HG02938 (cell line): ENCODE measurements around the gene SPATA22.
"Not testable (repeated sequence)": the region's sequence is repeated elsewhere in the genome, so short reads cannot be mapped to it uniquely, and the experiment has no call there.

ENCODE experiments used
- ATAC-seq: cut with Tn5 transposase; IDR thresholded peaks from one replicate; pipeline ENCODE4 v1.9.1; 2021; ENCODE audit warnings: mild to moderate bottlenecking, moderate library complexity; ENCODE audit not compliant: unreplicated experiment

Gene SPATA22, protein sequence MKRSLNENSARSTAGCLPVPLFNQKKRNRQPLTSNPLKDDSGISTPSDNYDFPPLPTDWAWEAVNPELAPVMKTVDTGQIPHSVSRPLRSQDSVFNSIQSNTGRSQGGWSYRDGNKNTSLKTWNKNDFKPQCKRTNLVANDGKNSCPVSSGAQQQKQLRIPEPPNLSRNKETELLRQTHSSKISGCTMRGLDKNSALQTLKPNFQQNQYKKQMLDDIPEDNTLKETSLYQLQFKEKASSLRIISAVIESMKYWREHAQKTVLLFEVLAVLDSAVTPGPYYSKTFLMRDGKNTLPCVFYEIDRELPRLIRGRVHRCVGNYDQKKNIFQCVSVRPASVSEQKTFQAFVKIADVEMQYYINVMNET

DNA sequence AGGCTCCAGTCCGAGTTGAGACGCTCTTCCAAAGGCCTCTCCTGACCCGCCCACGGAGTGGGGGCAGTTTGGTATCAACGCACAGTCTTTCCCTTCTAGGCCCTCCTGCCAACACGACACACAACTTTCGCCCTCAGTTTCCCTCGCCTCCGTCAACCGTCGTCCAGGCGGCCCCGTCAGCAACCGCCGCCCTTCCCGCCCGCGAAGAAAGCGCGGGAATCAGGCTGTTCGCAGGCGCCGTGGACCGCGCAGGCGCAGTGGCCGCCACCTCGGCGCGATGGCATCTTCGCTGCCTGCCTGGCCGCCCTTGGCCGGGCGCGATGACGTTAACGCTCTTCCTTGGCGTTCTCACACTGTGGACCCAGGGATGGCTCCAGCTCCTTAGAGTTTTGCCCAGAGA lies at the start of gene SPATA22:
Gene SPATA22 (minus strand): TSS at position 221 of the 400 bp plus-strand sequence. CDS start 2,494 bp downstream, outside the sequence.
- no peak for ATAC-seq

DNA sequence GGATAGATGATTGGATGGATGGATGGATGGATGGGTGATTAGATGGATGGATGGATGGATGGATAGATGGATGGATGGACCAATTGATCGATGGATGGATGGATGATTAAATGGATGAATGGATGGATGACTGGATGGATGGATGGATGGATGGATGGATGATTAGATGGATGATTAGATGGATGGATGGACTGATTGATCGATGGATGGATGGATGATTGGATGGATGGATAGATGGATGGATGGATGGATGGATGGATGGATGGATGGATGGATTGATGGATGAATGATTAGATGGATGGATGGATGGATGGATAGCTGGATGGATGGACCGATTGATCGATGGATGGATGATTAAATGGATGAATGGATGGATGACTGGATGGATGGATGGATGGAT lies 47.9 kb upstream of the SPATA22 start:
- not testable (repeated sequence) for ATAC-seq

DNA sequence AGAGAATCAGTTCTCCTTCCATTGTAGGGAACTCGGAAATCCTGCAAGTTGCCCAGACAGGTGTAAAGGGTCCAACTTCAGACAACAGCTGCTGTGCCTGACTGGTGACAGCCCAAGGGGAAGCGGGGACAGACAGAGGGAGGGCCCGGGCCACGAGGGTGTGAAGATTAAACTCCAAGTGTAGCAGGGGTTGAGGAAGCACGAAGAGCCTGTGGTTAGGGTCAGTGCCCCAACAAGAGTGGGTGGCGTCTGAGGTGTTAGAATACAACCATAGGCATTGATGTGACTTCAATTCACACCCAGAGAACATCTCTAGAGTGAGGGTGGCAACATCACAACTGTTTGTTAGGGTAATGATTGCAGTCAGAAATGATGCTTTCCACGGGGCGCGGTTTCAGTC lies 43.3 kb upstream of the SPATA22 start:
- no peak for ATAC-seq

DNA sequence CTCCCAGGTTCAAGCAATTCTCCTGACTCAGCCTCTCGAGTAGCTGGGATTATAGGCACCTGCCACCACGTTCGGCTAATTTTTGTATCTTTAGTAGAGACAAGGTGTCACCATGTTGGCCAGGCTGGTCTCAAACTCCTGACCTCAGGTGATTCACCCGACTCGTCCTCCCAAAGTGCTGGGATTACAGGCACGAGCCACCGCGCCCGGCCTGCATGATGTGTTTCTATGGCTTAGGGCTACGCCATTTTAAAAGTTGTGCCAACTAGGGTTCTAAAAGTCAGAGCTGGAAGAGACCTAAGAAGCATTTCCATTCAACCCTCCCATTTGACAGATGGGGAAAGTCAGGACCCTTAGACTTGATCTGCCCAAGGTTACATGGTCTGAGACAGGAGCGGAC lies 42.5 kb upstream of the SPATA22 start:
- not testable (repeated sequence) for ATAC-seq

DNA sequence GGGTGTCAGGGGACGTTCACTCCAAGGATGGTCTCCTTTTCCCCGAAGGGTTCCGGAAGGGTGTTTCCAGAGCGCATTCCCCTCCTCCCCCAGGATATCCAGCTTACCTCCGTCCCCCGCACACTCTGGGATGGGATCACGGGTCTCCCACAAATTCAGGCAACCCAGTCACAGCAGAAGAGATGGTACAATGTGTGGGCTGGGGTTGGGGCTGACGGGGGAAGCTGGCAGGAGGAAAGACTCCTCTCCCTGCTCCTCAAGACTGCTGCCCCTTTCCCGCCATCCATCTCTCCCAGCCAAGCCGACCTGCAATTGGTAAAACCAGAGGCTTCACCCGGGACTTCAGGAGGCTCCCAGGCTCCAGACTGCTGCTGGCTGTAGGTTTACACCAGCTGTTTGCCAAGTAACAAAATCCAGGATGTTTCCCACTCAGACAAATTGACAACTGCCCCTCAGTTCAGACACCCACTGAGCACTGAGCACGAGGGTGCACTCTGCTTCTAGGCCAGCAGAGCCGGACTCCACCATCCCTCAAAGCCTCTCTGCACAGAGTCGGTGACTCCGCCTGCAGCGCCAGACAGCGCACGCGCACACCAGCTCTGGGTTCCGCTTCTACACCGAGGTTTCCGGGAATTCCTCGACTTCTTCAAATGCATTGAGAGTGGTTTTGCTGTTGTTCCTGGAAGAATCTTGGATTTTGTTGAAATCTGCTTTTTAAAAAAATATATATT lies 41.9 kb upstream of the SPATA22 start:
- ATAC-seq, result no peak

DNA sequence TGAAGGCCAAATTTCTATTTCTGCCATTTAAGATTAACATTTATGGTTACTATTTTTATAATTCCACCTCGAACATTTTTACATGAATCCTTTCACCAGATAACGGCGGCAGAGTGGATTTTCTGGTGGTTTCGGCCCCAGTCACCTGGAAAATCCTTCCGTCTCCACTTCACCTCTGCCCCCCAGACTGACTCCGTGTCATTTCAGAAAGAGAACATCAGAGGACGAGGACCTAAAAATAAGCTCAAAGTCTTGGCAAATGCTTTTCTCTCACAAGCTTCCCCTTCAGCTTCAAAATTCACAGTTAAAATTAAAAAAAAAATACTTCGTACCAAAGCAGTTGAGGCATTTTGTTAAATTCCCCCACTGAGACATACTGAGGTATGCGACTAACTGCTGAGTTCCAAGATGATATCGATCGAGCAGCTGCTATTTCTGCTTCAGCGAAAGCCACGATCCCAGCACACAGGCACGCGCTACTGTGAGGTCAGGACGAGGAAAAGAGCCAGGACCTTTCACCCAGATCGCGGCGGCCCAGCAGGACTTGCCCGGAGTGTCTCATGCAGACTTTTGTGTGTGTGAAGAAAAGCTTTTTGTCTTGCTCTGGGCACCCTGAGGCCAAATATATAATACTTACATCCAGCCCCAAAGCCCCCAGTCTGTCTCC lies 41.0 kb upstream of the SPATA22 start:
- no peak for ATAC-seq

DNA sequence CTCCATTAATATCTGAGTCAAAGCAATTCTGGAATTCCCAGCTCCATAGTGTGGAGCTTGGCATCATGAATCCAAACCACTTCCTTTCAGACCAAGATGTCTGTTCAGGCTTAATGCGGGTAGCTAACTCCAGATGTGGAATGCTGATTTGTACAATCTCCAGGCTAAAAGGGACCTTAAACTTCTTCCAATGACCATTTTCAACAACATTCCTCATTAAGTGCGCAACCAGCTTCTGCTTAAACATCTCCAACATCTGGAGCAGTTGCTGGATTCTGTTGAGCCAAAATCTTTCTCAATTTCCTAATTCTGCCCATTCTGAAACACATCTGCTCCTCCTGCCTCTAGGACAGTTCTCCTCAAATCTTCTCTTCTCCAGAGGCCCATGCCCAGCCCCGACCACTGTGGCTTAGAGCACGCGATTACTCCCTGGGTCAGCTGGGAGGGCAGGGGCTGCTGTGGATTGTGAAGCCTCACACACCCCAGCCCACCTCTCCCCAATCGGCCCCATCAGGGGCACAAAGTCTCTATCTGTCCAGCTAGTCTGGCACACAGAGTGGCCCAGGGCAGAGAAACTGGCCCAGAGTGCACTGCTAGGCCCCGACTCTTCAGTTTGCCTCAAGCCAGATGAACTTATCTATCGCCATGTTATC lies 40.4 kb upstream of the SPATA22 start:
- ATAC-seq, result no peak

DNA sequence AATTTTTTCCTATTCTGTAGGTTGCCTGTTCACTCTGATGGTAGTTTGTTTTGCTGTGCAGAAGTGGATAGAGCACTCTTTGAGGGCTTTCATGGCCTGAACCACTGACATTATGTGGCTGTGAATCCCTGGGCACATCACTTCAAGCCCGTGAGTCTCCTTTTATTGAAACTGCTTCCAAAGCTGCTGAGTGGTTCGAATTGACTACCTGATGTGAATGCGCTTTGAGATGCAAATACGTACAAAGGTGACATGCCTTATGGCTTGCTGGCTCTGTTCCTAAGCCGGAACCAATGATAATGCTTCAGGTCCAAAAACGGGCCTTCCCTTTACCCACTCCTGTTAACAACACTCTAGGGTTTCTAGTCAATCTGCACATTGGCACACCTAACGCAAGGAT lies 38.5 kb upstream of the SPATA22 start:
- no peak for ATAC-seq

DNA sequence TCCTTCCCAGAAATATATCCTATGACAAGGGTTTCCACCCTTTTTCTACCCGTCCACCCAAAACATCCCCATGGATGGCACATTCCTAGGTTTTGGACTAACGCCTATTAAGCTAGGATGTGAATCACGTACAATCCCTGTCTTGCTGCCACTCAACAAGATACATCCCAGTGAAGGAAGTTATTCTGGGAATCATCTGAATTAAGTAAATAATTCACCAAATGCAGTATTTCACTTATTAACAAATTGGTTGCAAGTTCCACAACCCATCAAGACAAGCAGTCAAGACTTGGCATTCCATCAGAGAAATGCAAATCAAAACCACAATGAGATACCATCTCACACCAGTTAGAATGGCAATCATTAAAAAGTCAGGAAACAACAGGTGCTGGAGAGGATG lies 36.2 kb upstream of the SPATA22 start:
- ATAC-seq, result no peak

DNA sequence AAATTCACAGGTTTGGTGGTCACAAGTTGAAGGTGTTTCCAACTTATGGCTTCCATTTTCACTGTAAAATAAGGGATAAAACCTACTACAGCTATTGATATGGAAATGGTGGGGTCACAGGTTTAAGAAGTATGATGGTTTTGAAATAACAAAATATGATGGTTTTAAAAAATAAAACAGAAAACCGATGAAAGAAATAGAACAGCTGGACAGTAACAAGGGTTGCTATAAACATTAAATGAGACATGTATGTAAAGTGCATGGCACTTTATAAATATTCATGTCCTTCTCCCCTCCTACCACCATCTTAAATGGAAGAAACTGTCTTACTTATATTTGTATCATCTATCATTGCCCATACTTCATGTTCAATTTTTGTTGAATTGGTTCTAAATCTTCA lies 35.5 kb upstream of the SPATA22 start:
- ATAC-seq, result no peak

DNA sequence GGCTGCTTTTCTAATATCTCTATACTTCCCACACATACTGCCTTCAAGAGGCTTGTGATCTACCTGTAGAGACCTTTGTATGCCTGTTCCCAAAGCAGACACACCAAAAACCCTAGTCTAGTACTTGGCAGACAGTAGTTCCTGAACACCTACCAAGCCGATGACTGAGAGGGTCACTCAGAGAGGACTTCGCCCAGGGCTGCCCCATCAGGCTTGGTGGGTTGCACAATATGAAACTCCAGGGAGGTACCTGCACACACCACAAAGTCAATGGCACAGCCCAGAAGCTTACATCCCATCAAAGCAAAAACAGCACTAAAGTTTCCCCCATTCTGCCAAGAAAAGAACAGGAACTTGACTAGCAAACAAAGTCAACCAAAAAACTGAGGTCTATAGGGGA lies 34.4 kb upstream of the SPATA22 start:
- no peak for ATAC-seq

DNA sequence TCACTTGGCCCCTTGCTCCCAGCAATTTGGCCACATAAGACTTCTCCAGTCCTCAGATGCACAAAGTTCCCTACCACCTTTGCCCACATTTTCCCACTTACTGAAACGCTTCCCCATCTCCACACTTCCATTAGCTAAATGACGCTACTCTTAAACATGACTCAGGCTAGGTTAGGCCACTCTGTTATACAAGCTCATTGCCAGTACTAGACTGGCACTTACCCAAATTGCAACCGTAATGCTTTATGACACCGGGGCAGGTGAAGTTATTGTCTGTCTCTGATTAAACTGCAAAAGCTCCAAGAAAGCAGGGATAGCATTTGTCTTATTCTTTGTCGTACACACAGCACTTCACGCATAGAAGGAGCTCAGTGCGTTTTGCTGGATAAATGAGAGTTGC lies 33.4 kb upstream of the SPATA22 start:
- no peak for ATAC-seq

DNA sequence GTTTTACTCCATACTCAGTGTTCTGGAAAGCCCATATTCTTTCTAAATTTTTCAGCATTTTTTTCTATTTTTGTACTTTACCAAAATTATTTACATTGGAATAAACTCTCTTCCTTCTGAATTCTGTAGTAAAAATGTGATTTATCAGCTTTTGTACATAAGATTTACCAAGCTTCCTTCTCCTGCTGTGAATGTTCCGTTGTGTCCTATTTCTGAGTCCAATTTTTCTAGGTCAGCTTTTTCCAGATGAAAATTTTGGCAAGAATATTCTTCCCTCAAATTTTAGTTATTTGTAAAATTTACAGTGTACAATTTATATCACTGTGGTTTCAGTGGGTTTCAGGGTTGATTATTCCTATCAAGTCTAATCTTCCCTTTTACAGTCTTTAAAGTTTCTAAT lies 31.7 kb upstream of the SPATA22 start:
- ATAC-seq, result no peak

DNA sequence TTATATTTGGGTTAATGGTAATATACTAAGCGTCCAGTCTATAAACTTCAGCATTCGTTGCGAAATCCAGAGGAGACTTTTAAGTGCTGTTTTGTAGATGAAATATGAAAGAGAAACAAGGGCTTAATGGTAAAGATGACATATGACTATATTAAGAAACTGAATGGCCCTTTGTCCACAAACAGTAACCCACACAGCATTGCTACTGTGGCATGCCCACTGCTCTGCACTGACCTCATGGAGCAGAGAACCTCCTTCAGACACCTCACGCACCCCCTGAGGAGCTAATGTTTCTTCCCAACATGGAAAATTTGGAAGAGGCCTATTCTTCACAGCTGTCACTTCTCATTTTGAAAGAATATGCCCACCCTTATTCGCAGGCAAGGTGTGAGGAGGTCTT lies 30.8 kb upstream of the SPATA22 start:
- no peak for ATAC-seq

DNA sequence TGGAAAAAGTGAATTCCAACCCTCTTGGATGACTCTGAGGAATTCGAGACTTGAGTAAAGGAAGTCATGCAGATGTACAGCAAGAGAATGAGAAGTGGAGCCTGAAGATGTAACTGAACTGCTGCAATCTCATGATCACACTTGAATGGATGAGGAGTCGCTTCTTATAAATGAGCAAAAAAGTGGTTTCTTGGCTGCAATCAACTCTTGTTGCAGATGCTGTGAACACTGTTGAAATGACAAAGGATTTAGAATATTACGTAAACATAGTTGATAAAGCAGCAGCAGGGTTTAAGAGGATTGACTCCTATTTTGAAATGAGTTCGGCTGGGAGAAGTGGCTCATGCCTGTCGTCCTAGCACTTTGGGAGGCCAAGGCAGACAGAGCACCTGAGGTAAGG lies 29.7 kb upstream of the SPATA22 start:
- no peak for ATAC-seq

DNA sequence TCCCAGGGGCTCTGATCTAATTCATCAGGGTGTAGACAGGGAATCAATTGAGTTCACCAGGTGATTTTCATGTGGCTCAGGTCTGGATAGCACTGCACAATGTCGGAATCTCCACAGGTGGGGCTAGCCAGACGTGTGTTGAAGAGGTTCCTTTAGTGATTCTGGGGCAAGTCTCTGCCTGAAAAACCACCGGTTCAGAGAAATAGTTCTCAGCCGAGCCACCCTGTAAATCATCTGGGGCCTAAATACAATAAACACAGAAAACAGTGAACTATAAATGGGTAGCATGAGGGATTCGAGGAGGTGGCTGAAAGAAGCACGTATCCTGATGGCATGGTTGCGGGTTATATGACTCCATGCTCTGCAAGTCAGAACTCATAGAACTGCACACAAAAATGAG lies 25.5 kb upstream of the SPATA22 start:
- no peak for ATAC-seq

DNA sequence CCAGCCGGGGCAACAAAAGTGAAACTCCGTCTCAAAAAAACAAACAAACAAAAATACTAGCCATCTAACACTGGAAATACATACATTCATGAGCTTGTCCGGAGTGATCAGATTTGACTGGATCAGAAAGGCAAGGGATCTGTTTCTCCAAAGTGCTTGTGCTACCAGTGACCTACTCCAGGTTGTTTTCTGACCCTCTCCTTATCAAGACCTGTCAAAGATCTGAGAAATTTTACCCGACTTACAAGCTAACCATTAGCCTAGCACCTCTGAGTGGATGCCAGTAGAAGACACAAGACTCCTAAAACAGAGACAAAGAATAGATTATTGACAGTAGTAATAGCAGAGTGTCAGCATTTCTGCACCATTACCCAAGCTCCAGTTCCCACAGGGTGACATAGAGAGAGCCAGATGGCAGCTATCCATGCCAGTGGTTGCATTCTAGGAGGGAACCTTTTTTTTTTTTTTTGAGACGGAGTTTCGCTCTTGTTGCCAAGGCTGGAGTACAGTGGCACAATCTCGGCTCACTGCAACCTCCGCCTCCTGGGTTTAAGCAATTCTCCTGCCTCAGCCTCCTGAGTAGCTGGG lies 14.0 kb upstream of the SPATA22 start:
- no peak for ATAC-seq

DNA sequence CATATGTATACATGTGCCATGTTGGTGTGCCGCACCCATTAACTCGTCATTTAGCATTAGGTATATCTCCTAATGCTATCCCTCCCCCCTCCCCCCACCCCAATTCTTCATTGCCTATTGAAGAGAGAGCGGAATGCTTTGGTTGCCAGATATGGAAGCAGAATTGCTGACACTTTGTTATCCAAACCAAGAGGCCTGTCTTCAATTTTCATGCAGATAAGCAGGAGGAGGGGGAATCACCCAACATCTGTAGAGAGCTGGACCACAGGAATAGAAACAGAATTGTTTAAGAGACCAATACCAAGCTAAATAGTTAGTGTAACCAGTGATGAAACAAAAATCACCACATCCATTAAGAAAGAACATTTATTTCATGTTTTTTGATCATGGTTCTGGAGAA lies 11.2 kb upstream of the SPATA22 start:
- ATAC-seq, result no peak

DNA sequence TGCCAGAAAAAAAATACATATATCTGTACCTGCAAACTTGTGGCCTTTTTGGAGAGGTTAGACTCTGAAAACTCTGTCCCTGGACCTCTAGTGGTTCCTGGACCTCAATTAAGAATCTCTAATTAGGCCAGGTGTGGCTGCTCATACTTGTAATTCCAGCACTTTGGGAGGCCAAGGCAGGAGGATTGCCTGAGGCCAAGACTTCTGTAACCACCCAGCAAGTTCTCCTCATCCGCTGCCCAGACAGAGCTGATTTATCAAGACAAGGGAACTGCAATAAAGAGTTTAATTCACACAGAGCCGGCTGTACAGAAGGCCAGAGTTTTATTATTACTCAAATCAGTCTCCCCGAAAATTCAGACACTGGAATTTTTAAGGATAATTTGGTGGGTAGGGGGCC lies 8.4 kb upstream of the SPATA22 start:
- no peak for ATAC-seq

DNA sequence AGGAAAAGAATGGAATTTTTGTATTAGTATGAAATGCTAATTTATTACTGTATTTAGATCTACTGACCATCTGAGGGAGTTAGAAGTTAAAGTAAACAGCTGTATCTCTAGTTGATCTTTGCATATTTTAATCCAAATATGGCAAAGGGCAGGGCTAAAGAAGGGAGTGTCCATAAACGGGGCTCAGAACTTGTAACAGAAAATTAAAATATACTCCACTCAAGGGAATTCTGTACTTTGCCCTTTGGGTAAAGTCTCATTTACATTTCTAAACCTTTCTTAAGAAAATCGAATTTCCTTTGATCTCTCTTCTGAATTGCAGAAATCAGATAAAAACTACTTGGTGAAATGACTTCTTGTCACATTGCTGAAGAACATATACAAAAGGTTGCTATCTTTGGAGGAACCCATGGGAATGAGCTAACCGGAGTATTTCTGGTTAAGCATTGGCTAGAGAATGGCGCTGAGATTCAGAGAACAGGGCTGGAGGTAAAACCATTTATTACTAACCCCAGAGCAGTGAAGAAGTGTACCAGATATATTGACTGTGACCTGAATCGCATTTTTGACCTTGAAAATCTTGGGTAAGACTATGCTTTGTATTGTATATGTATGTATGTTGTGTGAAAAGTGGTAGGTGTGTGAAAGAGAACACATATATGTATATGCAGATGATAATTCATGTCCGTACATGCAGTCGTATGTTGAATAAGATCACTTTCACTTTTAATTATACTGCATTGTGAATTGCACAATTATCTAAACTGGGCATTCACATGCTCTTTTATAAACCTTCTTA lies 4.4 kb upstream of the SPATA22 start, which contains the start of gene ASPA:
Gene ASPA (plus strand): TSS at position 186 of the 799 bp plus-strand sequence. CDS start 163 bp downstream, at position 349.
- ATAC-seq, result no peak
